ENCODE measurements around the gene WDR83.

Gene WDR83

GRCh38 chr19:12720851-12721655, 54.4 kb downstream of the WDR83 start:
- peak overlapping the region; percentile 94 to 96 for H3K4me3 Mint-ChIP-seq
- H3K27me3 Mint-ChIP-seq: no peaks in the 10 kb centered on the region
- no peak for DNase-seq
- peak overlapping the region; percentile 79 to 93 for H3K27ac Mint-ChIP-seq
- peaks cover 34 to 36% of the 10 kb centered on the region in 2 donors for H3K4me1 Mint-ChIP-seq (ENCODE audit: low read depth in 2 of 2)
- ATAC-seq (replicated peaks): no peak
- peaks cover 45% of the 10 kb centered on the region for H3K36me3 Mint-ChIP-seq (ENCODE audit: insufficient read depth)
- no peaks in the 10 kb centered on the region for H3K9me3 Mint-ChIP-seq

- H3K9me3 Mint-ChIP-seq: no peaks in the 10 kb centered on the region
- peaks cover 43% of the 10 kb centered on the region for H3K36me3 Mint-ChIP-seq (ENCODE audit: insufficient read depth)
- DNase-seq (peak; percentile 22 to 33 (median 28)), ATAC-seq (replicated peaks) (peak; percentile 47)
- peak overlapping the region; percentile 94 to 96 for H3K4me3 Mint-ChIP-seq
- peaks cover 34 to 36% of the 10 kb centered on the region in 2 donors for H3K4me1 Mint-ChIP-seq (ENCODE audit: low read depth in 2 of 2)
- no peaks in the 10 kb centered on the region for H3K27me3 Mint-ChIP-seq
- H3K27ac Mint-ChIP-seq: peak overlapping the region; percentile 79 to 93
Observed at GRCh38 chr19:12721656-12722565, 55.3 kb downstream of the WDR83 start.

- peak; percentile 83 to 92 (median 87) for DNase-seq
- peaks cover 34 to 36% of the 10 kb centered on the region in 2 donors for H3K4me1 Mint-ChIP-seq (ENCODE audit: low read depth in 2 of 2)
- H3K9me3 Mint-ChIP-seq: no peaks in the 10 kb centered on the region
- ATAC-seq (replicated peaks): peak; percentile 93
- H3K4me3 Mint-ChIP-seq: peak overlapping the region; percentile 94 to 96
- peaks cover 43% of the 10 kb centered on the region for H3K36me3 Mint-ChIP-seq (ENCODE audit: insufficient read depth)
- peak overlapping the region; percentile 90 to 93 for H3K27ac Mint-ChIP-seq
- H3K27me3 Mint-ChIP-seq: no peaks in the 10 kb centered on the region
Observed at GRCh38 chr19:12722566-12723380, 56.2 kb downstream of the WDR83 start.

GRCh38 chr19:12723381-12723640, 56.7 kb downstream of the WDR83 start:
- Mint-ChIP-seq H3K27ac (peak overlapping the region; percentile 90 to 93), H3K4me3 (peak overlapping the region; percentile 94 to 96), H3K27me3 (no peaks in the 10 kb centered on the region), H3K36me3 (ENCODE audit: insufficient read depth) (peaks cover 43% of the 10 kb centered on the region), H3K4me1 (ENCODE audit: low read depth in 2 of 2) (peaks cover 34 to 36% of the 10 kb centered on the region in 2 donors), H3K9me3 (no peaks in the 10 kb centered on the region)
- no peak for ATAC-seq (replicated peaks)
- DNase-seq: no peak

- DNase-seq (peak; percentile 27 to 47 (median 35)), ATAC-seq (replicated peaks) (peak; percentile 16)
- Mint-ChIP-seq H3K9me3 (no peaks in the 10 kb centered on the region), H3K27me3 (no peaks in the 10 kb centered on the region), H3K4me3 (peak within 1 kb of the TSS; percentile 94 to 96), H3K27ac (peak within 1 kb of the TSS; percentile 90 to 93), H3K36me3 (ENCODE audit: insufficient read depth) (peaks cover 43% of the 10 kb centered on the region), H3K4me1 (ENCODE audit: low read depth in 2 of 2) (peaks cover 31 to 36% of the 10 kb centered on the region in 2 donors)
Observed at GRCh38 chr19:12723641-12724426, 57.2 kb downstream of the WDR83 start, which contains the start of gene TNPO2. TSS of gene TNPO2 (minus strand) at chr19:12723932. CDS start at chr19:12720977, 2,955 bp downstream.
